Vagina (tissue), 2 donors: ENCODE data around the gene FRMD6. TPM values are rescaled to one million over a fixed set of nuclear protein-coding genes. Genes with fewer than 3 reads are reported as not detected.
"Not testable (repeated sequence)": the region's sequence is repeated elsewhere in the genome, so short reads cannot be mapped to it uniquely, and the experiment has no call there.

ENCODE experiments used
- DNase-seq, 2 donors: peaks; one replicate each; pipeline ENCODE4 v3.0.0-alpha.2; 2017; ENCODE audit errors: extremely low spot score in 2 of 2
- H3K27ac ChIP-seq: fragments of 200-600 bp; sonication (generic); one replicate; pipeline ENCODE4 v1.5.1; 2019
- H3K27me3 ChIP-seq: fragments of 200-600 bp; sonication (generic); one replicate; pipeline ENCODE4 v1.5.1; 2019
- H3K36me3 ChIP-seq, 2 donors: fragments of 200-600 bp; sonication (generic); one replicate each; pipeline ENCODE4 v1.5.1; 2017 to 2019
- H3K4me1 ChIP-seq: fragments of 200-600 bp; sonication (generic); one replicate; pipeline ENCODE4 v1.5.1; 2019
- H3K4me3 ChIP-seq, 2 donors: fragments of 200-600 bp; sonication (generic); 1 replicate in 1 of 2; 2 replicates in 1 of 2; pipeline ENCODE4 v1.5.1; 2016 to 2019
- H3K9me3 ChIP-seq: fragments of 200-600 bp; sonication (generic); one replicate; pipeline ENCODE4 v1.5.1; 2019
- POLR2A ChIP-seq, 2 donors: fragments of 450-650 bp; IDR thresholded peaks; one replicate each; pipeline ENCODE4 v1.6.1; 2017; ENCODE audit warnings: antibody characterized with exemption in 2 of 2, mild to moderate bottlenecking in 2 of 2, moderate library complexity in 2 of 2
- POLR2AphosphoS5 ChIP-seq, 2 donors: sonication (generic); formaldehyde crosslinking; IDR thresholded peaks; one replicate each; pipeline ENCODE4 v1.9.0; 2017; ENCODE audit warnings: antibody characterized with exemption in 2 of 2, mild to moderate bottlenecking in 2 of 2, low read depth in 1 of 2; ENCODE audit not compliant: insufficient read depth in 1 of 2
- intact Hi-C: fragments of 100-400 bp; cut with DNase I; formaldehyde crosslinking; loops from one replicate; pipeline ENCODE4 v1.15.1; 2023
- total RNA-seq: library from RNA; depleted of rRNA; stranded (reverse); fragments of >200 nt; gene quantifications from one replicate; pipeline ENCODE4 v1.2.3, GENCODE V29; 2016
- TF ChIP-seq, protein P1 (sequence below), 3 experiments: fragments of 450-650 bp in 2 of 3; fragments of 200-600 bp in 1 of 3; sonication (generic) in 1 of 3; IDR thresholded peaks; one replicate each; pipeline ENCODE4 v1.5.1; 2017 to 2019; ENCODE audit warnings: antibody characterized with exemption in 3 of 3, mild to moderate bottlenecking in 2 of 3, moderate library complexity in 2 of 3

Gene FRMD6
- total RNA-seq, 1 donor from 2014 or later: 114 TPM

- no peak overlapping the region for H3K4me3 ChIP-seq
- TF ChIP-seq, protein P1, sequence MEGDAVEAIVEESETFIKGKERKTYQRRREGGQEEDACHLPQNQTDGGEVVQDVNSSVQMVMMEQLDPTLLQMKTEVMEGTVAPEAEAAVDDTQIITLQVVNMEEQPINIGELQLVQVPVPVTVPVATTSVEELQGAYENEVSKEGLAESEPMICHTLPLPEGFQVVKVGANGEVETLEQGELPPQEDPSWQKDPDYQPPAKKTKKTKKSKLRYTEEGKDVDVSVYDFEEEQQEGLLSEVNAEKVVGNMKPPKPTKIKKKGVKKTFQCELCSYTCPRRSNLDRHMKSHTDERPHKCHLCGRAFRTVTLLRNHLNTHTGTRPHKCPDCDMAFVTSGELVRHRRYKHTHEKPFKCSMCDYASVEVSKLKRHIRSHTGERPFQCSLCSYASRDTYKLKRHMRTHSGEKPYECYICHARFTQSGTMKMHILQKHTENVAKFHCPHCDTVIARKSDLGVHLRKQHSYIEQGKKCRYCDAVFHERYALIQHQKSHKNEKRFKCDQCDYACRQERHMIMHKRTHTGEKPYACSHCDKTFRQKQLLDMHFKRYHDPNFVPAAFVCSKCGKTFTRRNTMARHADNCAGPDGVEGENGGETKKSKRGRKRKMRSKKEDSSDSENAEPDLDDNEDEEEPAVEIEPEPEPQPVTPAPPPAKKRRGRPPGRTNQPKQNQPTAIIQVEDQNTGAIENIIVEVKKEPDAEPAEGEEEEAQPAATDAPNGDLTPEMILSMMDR (IDR thresholded peaks at IDR 0.05): no peak
- TF ChIP-seq POLR2A (IDR thresholded peaks at IDR 0.05) (no peak), POLR2AphosphoS5 (IDR thresholded peaks at IDR 0.05; ENCODE audit: insufficient read depth in 1 of 2, low read depth in 1 of 2) (no peak)
- H3K27ac ChIP-seq: no peak overlapping the region
- no peaks in the 10 kb centered on the region for H3K9me3 ChIP-seq
- no peak for DNase-seq
- H3K27me3 ChIP-seq: no peaks in the 10 kb centered on the region
- H3K36me3 ChIP-seq: no peaks in the 10 kb centered on the region
- H3K4me1 ChIP-seq: no peaks in the 10 kb centered on the region
- intact Hi-C loops: no loop called here
Measured at GRCh38 chr14:51735851-51736250, 84.1 kb downstream of the FRMD6 start.

DNA sequence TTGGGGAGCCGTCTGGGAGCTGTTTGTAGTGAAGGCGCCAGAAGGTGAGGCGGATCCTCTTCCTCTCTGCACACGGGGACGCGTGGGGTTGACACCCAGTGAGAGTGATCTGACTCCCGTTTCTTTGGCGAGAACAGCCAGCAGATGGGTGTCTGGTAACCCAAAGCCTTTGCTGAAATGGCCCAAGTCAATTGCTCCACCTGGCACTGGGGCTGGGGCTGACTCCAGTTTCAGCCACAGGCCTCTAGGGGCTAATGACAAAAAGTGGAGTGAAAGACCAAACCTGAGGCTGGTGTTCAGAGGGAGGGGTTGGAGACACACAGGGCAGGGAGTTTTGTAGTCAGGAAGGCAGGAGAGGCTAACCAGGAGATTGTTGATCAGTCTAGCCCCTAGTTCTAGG lies 87.0 kb downstream of the FRMD6 start:
- DNase-seq: no peak
- H3K27ac ChIP-seq: no peak overlapping the region
- H3K9me3 ChIP-seq: no peaks in the 10 kb centered on the region
- H3K27me3 ChIP-seq: no peaks in the 10 kb centered on the region
- TF ChIP-seq, protein P1 (IDR thresholded peaks at IDR 0.05): no peak
- TF ChIP-seq POLR2A (IDR thresholded peaks at IDR 0.05): no peak
- no peak for TF ChIP-seq POLR2AphosphoS5 (IDR thresholded peaks at IDR 0.05; ENCODE audit: insufficient read depth in 1 of 2, low read depth in 1 of 2)
- H3K4me3 ChIP-seq: no peak overlapping the region
- no peaks in the 10 kb centered on the region for H3K4me1 ChIP-seq
- no peaks in the 10 kb centered on the region for H3K36me3 ChIP-seq
- intact Hi-C loops: no loop called here

DNA sequence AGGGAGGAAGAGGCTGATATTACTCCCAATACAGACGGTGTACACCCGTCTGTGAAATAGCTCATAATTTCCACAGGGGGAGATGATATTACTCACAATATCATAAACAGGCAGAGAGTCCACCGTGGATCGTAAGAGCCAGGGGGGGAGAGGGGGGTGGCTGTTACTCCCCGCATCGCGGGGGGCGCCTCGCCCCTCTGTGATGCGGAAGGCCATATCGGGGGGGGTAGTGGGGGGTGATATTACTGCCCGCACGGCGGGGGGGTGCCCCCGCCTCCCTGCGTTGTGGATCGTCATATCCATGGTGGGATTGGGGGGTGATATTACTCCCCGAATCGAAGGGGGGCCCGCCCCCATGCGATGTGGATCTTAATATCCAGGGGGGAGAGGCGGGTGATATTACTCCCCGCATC lies 91.9 kb downstream of the FRMD6 start:
- intact Hi-C loops: no loop called here
- Histone ChIP-seq H3K27me3 (no peaks in the 10 kb centered on the region), H3K4me1 (no peaks in the 10 kb centered on the region), H3K9me3 (no peaks in the 10 kb centered on the region), H3K36me3 (no peaks in the 10 kb centered on the region), H3K27ac (no peak overlapping the region), H3K4me3 (no peak overlapping the region)
- no peak for DNase-seq
- TF ChIP-seq, protein P1 (IDR thresholded peaks at IDR 0.05): no peak
- TF ChIP-seq POLR2AphosphoS5 (IDR thresholded peaks at IDR 0.05; ENCODE audit: insufficient read depth in 1 of 2, low read depth in 1 of 2): no peak
- no peak for TF ChIP-seq POLR2A (IDR thresholded peaks at IDR 0.05)

DNA sequence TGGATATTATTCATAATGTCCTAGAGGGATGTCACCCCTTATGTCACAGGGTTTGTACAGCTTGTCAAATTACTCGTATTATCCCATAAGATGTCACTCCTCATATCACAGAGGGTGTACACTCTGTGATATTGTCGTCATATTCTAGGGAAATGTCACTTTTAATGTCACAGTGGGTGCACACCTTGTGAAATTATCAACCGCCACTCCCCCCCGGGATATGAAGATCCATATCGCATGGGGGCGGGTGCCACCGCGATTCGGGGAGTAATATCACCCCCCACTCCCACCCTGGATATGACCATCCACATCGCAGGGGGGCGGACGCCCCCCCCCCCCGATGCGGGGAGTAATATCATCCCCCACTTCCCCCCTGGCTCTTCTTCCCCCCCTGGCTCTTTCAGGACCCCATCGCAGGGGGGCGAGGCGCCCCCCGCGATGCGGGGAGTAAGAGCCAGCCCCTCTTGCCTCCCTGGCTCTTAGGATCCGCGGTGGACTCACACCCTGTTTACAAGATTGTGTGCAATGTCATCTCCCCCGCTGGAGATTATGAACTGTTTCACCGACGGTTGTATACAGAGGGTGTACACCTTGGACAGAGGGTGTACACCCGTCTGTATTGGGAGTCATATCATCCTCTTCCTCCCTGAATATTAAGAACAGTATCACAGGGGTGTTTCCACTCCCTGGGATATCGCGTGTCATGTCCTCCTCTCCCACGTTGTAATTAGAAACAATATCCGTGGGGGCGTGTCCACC lies 92.8 kb downstream of the FRMD6 start:
- no peaks in the 10 kb centered on the region for H3K4me1 ChIP-seq
- no peaks in the 10 kb centered on the region for H3K36me3 ChIP-seq
- no peak overlapping the region for H3K27ac ChIP-seq
- H3K27me3 ChIP-seq: no peaks in the 10 kb centered on the region
- no peaks in the 10 kb centered on the region for H3K9me3 ChIP-seq
- no peak overlapping the region for H3K4me3 ChIP-seq
- intact Hi-C loops: no loop called here
- TF ChIP-seq, protein P1 (IDR thresholded peaks at IDR 0.05): no peak
- TF ChIP-seq POLR2AphosphoS5 (IDR thresholded peaks at IDR 0.05; ENCODE audit: insufficient read depth in 1 of 2, low read depth in 1 of 2): no peak
- TF ChIP-seq POLR2A (IDR thresholded peaks at IDR 0.05): no peak
- DNase-seq: no peak

DNA sequence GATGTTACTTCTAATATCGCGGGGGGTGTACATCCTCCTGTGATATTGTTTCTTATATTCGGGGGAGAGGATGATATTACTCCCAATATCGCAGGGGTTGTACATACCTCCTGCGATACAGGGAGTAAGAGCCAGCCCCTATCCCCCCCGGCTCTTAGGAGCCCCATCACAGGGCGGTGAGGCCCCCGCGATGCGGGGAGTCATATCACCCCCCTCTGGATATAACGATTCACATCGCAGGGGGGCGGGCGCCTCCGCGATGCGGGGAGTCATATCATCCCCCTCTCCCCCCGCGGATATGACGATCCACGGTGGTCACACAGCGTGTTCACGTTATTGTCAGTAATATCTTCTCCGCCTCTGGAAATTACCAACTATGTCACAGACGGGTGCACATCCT lies 95.1 kb downstream of the FRMD6 start:
- H3K4me1 ChIP-seq, H3K4me3 ChIP-seq, H3K27me3 ChIP-seq, DNase-seq, H3K9me3 ChIP-seq, H3K27ac ChIP-seq, H3K36me3 ChIP-seq, intact Hi-C loops: not testable (repeated sequence)
